ENCODE results near the gene EXOC6.

Gene EXOC6

DNA sequence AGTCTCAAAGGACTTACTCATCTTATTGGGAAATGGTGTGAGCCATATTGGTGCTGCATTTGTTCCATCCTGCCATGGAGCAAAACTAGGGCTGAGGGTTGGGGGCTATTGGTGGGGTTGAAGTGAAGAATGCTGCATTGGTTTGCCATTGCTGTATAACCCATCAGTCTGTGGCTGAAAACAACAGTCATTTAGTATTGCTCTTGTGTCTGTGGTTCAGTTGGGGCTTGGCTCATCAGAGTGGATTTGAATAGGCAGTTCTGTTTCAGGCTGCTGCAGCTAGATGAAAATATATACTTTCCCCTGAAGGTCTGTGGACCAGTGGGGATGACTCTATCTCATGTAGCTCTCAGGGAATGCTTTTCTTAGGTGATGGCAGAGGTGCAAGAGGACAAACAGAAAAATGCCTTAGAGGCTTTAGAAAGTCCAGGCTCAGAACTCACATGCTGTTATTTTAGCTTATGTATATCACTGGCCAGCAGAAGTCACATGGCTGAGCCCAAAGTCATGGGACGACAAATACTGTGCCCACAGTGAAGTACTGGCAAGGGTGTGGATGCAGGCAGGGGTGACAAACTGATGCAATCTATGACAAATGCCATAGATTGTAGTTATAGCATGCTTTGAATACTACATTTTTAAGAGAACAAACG is 15.2 kb upstream of the EXOC6 start:
- no peak for FAIRE-seq

DNA sequence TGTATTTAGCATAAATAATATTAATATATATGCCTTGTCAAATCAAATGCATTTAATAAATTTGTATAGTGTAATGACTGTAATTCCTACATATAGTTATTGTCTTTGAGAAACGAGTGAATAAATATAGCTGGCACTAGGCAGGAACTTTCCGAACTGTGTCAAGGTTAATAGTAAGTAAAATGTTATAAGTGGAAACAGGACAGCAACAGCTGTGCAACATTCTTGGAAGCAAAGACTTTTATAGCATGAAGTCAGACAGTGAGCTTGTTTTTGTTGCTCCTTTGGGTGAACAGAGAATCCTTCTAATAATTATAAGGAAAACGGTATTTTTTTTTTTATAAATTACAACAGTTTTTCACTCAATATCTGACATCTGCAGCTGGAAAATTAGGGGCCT is 14.0 kb upstream of the EXOC6 start:
- FAIRE-seq = no peak

DNA sequence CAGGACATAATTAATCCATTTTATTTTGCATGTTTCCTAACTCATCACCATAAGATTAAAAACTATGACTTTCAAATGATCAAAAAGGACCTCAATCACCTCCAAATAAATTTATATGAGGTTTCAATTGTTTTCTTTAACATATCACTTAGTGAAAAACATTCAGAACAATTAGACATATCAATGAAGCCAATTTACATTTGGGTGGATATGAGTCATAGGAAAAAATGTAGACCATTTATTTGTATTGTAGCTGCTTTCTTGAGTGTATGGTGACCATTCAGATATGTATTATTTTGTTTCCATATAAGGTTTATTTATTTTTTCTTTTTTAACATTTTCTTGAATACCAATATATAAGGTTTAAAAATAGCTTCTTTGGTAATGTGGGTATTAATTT is 13.3 kb upstream of the EXOC6 start:
- FAIRE-seq = no peak

DNA sequence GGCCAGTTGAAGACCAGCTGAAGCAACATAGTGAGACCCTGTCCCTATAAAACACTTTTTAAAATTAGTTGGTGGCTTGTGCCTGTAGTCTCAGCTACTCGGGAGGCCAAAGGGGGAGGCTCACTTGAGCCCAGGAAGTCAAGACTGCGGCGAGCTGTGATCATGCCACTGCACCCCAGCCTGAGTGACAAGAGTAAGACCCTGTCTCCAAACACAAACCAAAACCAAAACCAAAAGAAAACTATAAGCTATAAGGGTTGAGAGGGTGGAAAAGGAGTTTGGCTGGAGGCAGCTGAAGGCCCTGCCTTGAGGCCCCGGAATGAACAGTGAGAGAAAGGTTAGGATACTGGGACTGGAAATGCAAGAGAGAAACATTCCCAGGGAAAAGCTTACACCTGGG is 10.9 kb upstream of the EXOC6 start:
- no peak for FAIRE-seq

DNA sequence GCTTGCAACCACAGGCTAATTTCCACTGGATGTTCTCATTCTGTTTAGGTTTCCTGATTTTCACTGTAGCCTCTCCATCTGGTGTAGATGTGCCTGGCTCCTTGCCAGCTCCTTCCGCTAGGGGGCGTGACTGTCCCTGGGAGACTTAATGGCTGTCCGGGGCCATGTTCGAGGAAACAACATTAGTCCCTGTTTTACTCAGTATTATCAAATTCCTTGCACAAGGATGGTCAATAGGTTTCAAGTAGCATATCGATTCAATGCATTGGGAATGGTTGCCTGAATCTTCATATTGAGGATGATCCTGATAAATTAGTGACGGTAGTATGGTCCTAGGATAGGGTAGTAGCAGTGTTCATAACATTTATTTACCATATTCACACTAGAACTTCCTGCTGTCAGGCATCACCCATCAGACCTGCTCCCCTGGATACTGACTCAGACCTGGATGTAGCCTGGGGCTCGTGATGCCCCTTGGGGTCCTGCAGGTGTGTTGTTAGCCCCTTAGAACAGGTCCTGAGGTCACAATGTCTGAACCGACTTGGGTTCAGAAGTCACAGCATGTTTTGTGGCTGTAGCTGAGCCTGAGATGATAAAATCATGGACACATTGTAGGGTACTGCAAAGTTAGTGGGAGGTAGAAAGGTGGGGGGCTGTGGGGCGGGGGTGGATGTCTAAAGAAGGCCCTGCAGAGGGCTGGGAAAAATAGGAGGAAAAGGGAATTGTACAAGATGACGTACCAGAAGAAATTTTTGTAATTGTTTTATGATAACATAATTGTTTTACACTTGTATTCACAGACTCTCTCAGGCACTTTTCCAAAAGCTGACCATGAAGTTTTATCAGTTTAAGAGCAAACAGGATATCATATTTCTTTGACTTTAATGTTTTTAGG is 8.9 kb upstream of the EXOC6 start:
- FAIRE-seq = no peak

DNA sequence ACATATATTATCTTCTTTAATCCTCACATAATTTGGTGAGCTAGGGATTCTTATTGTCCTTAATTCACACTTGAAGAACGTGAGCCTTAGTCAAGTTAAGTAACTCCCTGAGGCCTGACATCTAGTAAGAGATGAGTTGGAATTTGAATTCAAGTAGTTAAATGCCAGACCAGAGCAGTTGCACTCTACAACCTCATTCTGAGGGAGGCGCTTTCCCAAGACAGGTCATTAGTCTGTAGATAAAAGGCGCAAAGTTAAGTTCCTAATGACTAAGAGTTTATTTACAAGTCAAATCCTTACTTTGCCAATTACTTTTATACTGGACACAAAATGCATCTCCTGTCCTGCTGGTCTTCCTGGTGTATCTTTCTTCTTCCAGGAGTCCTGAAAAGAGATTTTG is 3.6 kb upstream of the EXOC6 start:
- FAIRE-seq = no peak

DNA sequence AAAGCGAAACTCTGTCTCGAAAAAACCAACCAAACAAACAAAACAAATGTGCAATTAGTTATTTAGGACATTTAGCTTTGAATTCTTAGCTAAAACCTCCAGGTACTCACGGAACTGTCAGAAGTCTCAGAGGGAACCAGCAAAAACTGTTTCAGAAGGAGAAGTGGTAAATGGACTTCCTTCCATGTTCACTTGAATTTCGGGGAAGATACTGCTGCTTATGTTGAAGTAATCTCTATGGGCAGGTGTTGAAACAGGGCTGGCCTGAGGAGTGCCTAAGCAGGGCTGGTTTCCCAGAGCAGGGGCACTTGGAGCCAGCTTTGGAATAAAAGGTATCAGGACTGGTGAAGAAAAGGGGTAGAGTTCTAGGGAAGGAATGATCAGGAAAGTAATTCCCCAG is 2.4 kb upstream of the EXOC6 start:
- FAIRE-seq = no peak

DNA sequence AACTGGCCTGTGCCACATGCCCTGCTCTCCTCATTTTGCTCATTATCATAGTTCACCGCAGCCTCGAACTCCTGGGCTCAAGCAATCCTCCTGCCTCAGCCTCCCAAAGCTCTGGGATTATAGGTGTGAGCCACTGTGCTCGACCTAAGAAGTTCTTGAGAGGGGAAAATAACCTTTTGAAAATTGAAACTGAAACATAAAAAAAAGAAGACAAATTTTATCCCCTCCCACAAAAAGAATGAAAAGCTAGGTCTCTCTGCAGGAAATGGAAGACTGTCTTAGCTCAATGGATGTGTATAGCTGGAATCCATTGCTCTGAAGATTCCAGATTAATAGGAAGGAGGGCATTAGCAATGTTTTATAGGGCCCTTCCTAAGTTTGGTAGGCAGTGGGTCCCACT is 2.0 kb upstream of the EXOC6 start:
- no peak for FAIRE-seq

DNA sequence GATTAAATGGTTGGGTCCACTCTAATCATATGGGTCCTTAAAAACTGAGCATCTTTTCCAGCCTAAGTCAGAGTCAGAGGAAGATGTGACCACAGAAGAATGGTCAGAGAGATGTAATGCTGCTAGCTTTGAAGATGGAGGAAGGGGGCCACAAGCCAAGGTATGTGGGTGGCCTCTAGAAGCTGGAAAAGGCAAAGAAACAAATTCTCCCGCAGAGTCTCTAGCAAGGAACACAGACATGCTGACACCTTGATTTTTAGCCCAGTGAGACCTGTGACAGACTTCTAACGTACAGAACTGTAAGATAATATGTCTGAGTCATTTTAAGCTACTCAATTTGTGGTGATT is 1.5 kb upstream of the EXOC6 start:
- FAIRE-seq = no peak

DNA sequence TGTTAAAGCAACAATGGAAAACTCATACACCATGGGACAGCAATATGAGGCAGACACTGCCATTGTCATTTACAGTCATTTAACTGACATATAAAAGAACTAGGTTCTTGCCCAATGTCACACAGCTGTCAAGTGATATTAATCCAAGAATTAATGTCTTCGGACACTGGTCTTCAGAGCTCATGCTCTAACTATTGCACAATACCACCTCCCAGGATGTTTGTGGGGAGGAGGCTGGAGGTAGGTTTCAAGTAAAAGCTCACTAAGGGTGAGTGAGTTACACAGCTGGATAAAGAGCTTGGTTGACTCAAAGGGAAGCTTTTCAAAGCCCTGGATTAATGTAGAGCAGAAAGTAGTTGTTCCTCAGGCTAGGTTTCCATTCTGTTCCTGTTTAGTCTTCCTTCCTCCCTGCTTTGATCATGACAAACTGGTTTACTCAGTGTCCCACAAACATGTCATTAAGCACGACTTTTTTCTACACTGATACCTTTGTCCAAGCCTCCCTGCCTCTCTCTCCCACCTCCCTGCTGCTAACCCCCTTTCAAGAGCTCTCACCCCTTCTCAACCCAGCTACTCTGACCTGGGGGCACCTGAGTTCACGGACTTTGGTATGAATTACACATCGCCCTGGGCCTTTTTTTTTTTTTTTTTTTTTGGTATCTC is 987 bp upstream of the EXOC6 start:
- FAIRE-seq = no peak

DNA sequence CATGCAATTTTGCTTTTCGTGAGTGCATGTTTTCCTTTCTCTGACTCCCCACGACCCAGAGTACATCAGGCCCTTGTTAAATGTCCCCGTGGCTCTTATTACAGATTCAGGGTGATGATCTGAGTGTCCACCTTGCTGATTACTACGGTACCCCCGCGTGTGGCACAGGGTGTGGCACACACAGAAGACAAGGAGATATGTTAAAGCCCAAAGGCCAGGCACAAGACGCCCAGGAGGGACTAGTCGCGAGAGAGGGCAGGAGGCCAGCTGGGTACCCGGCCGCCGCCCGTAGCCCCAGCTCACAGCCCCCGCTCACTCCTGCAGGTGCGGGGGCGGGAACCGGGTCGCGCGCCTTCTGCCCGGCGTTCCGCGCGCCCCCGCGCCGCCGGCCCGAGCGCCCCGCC is 281 bp upstream of the EXOC6 start:
- no peak for FAIRE-seq

DNA sequence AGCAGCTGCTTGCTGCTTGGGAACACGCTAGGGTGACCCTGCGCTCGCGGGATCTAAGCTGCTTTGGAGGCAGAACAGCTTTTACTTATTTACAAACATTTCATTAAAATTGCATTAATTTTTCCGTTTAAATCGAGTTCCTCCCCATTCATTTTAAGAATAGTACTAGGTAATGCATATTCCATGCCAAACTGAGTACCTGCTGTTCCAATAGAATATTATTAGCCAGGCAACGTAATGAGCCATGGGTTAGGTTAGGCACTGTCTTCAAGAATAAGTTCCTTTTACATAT is 860 bp downstream of the EXOC6 start:
- FAIRE-seq = no peak

DNA sequence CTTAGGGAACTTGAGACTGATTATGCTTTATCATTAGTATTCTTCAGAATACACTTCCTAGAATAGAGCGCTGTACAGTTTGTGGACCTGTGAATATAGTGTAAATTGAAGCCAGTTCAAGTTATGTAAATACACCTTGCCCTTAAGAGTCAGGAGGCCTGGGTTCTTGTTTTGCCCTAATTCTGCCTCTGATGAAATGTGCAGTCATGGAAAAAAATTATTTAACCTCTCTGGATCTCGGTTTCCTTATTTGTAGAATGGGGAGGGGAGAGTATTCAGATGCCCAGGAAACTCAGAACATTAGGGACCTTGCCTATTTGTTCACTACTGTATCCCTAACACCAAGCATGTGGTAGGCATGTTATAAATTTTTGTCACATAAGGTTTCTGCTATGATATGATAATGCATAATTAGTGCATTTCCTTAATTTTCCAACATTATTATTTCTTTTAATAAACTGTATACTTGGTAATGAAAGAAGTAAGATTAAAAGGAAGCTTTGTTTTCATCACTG is 1.3 kb downstream of the EXOC6 start:
- FAIRE-seq = no peak

DNA sequence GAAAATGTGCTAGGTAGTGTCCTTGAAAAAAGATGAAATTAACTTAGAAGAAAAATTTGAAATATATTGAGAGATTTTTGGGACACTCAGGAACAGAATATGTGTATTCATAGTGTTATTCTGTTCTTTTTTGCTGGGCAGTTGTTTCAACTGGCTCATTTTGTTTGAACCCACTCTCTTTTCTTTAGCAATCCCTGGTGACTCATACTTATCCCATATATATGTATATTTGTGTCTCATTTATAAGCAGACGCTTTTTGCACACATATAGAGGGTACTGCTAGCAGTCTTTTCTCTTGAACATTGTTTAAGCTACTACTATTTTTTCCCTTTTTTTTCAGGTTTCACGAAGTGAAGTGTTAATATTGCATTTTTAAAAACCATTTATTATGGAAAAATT is 1.9 kb downstream of the EXOC6 start:
- FAIRE-seq = no peak

DNA sequence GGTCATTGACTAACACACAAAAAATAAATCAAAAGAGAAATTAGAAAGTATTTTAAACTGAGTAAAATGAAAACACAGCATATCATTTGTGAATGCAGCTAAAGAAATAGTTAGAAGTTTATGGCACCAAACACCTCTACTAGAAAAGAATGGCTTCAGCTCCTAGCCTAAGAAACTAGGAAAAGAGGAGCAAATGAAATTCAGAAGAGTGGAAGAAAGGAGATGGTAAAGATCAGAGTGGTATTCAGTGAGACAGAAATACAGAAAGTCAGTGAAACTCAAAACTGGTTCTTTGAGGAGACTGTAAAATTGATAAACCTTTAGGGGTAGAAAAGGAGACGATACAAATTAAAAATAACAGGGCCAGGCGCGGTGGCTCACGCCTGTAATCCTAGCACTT is 2.7 kb downstream of the EXOC6 start:
- no peak for FAIRE-seq

DNA sequence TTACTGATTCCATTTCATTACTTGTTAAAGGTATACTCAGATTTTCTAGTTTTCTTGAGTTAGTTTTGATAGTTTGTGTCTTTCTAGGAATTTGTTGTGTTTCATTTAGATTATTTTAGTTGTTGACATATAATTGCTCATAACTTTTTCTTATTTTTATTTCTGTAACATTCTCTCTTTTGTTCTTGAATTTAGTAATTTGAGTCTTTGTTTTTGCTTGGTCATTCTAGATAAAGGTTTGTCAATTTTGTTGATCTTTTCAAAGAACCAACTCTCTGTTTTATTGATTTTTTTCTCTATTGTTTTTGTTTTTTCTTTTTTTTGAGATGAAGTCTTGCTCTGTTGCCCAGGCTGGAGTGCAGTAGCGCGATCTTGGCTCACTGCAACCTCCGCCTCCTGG is 7.2 kb downstream of the EXOC6 start:
- peak; percentile 72 for FAIRE-seq

DNA sequence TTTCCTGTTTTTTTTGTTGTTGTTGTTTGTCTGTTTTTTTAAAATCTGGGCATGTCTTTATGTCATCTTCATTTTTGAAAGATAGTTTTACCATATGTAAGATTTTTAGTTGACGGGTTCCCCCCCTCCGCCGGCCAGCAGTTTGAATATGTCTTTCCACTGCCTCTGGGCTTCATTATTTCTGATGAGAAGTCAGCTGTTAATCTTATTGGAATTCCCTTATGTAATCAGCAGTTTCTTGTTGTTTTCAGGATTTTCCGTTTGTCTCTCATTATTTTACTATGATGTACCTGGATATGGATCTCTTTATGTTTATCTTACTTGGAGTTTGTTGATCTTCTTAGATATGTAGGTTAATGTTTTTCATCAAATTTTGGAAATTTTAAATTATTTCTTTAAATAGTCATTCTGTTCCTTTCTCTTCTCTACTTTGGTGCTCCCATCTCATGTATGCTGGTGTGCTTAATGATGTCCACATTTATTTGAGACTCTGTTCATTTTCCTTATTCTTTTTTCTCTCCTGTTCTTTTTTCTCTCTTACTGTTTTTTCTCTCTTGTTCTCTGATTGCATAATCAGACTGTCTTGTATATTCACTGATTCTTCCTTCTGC is 9.7 kb downstream of the EXOC6 start:
- no peak for FAIRE-seq

DNA sequence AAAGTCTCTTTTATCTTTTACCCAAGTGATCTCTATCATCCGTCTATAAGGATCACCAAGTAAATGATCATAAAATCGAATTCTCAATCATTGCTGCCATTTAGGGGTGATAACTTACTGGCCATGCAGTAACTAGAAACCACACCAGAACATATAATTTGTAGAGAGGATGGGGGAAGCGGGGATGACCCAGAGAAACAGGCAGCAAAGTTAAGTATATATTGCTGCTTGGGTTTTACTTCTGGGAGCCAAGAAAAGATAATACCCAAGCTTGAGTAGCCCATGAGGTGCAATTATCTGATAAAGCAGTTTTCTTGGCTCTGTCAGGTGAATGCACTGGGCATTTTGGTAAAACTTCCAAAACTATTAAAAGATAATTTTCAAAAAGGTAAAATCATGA is 18.9 kb downstream of the EXOC6 start:
- FAIRE-seq = no peak

DNA sequence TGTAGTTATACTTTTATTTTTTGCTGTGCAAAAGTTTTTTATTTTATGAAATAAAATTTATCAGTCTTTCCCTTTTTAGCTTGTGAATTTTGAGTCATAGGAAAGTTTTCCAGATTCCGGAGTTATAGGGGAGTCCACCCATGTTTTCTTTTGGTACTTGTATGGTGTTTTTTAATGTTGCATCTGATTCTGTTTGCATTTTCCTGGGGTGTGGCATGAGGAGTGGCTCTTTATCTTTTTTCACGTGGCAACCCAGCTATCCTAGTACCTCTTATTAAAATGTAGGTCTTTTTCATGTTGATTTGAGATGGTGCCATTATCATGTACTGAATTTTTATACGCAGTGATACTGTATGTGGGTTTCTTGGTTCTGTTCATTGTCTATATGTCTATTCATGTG is 19.7 kb downstream of the EXOC6 start:
- FAIRE-seq = no peak

DNA sequence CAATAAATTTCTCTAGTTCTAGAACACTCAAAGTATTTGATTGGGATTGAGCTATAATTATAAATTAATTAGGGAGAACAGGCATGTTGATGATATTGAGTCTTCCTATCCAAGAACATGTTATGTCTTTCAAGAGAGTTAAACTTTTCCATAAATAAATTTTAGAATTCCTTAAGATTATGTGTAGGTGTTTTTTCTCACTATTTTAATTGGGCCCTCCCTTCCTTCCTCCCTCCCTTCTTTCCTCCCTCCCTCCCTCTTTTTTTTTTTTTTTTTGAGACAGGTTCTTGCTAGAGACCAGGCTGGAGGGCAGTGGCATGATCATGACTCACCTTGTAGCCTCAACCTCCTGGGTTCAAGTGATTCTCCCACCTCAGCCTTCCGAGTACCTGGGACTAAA is 20.2 kb downstream of the EXOC6 start:
- FAIRE-seq = no peak

DNA sequence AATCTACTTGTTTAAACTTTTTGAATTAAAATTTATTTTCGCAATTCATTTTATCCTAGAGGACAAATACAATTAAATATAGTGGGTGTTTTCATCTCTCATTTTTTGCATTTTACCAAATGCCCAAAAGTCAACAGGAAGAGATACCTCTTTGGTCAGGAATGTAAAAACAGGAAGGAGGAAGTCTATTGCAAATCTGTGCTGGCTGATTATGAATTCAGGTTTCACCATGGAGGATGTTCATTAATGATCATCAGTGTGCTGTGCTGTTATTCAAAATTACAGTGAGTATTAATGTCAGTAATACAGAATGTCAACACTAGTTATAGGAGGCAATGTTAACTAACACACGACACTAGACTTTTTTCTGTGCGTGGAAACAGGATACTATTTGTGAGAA is 24.7 kb downstream of the EXOC6 start:
- FAIRE-seq = no peak

DNA sequence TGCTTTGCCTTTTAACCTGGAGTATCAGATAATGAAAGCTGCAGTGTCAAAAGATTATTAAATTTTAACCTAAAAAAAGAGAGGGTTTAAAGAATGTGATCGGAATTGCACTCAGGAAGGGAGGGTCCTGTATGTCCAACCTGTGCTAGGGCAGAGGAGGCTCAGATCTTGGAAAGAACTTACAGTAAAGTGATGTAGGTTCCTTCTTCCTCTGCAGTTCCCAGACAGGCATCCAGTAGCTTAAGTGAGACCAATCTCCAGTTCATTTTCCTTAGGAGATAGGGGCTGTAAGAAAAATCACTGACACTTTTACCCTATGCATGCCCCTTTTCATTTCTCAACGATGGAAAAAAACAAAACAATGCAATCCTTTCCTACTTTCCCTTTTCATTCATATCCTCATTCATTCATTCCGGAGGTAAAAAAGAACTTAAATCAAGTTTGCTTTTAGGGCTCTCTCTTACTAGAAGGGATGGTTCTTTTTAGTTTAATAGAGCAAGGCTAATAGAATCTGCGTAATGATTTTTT is 28.3 kb downstream of the EXOC6 start:
- no peak for FAIRE-seq

DNA sequence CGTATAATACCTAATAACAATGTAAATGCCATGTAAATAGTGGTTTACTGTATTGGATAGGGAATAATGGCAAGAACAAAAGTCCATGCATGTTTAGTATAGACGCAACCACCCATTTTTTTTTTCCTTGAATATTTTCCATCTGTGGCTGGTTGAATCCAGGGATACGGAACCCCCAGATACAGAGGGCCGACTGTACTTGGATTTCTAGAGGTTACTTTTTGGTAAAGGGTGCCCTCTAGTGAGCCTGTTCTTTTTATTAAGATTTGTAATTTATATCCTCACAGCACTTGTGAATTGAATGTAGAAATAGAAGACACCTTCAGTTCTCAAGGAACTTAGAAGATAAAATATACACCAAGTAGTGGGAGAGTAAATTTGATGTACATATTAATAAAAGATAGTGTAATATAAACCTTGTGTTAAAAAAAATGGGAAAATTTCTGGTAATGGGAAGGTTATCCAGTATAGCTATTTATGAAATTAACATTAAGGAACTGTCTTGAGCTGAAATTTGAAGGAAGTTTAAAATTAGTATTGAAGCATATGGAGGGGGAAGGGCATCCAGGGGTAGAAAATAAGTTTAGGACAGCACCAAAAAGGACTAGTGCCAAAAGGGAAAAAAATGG is 32.0 kb downstream of the EXOC6 start:
- peak; percentile 14 for FAIRE-seq

Measured in colon (tissue), 2 donors.